ENCODE data around the gene RNF215. TPM values are rescaled to one million over a fixed set of nuclear protein-coding genes. Genes with fewer than 3 reads are reported as not detected.

The RNF215 gene
- total and polyA plus RNA-seq, 8 donors, result 14.6 to 27.5 (median 23.2) TPM

- TF ChIP-seq CTCF (IDR thresholded peaks at IDR 0.05), result no peak
- Histone ChIP-seq H3K4me1 (no peaks in the 10 kb centered on the region), H3K4me3 (no peak overlapping the region), H3K27me3 (peaks cover 0 to 13% of the 10 kb centered on the region in 2 donors), H3K9me3 (peaks cover 0 to 9% of the 10 kb centered on the region in 2 donors), H3K36me3 (peaks cover 0 to 7% of the 10 kb centered on the region in 2 donors), H3K27ac (no peak overlapping the region)
- intact Hi-C loops (cut with DNase I), result no loop called here
- ATAC-seq (no peak), DNase-seq (no peak)
Measured at GRCh38 chr22:30433773-30434172, 46.6 kb upstream of the RNF215 start.

GRCh38 chr22:30433227-30433626 lies 46.0 kb upstream of the RNF215 start:
- no peak overlapping the region for H3K27ac ChIP-seq
- ATAC-seq (no peak), DNase-seq (no peak)
- peaks cover 0 to 9% of the 10 kb centered on the region in 2 donors for H3K9me3 ChIP-seq
- peaks cover 0 to 7% of the 10 kb centered on the region in 2 donors for H3K27me3 ChIP-seq
- H3K4me3 ChIP-seq, result no peak overlapping the region
- H3K36me3 ChIP-seq, result peaks cover 0 to 12% of the 10 kb centered on the region in 2 donors
- intact Hi-C loops (cut with DNase I), result no loop called here
- no peaks in the 10 kb centered on the region for H3K4me1 ChIP-seq
- TF ChIP-seq CTCF (IDR thresholded peaks at IDR 0.05), result no peak

GRCh38 chr22:30432520-30432919 lies 45.3 kb upstream of the RNF215 start:
- peaks cover 0 to 9% of the 10 kb centered on the region in 2 donors for H3K9me3 ChIP-seq
- peaks cover 0 to 12% of the 10 kb centered on the region in 2 donors for H3K36me3 ChIP-seq
- no peak overlapping the region for H3K27ac ChIP-seq
- DNase-seq (no peak), ATAC-seq (no peak)
- H3K4me3 ChIP-seq, result no peak overlapping the region
- no peaks in the 10 kb centered on the region for H3K4me1 ChIP-seq
- no peak for TF ChIP-seq CTCF (IDR thresholded peaks at IDR 0.05)
- intact Hi-C loops (cut with DNase I), result no loop called here
- peaks cover 0 to under 1% of the 10 kb centered on the region in 2 donors for H3K27me3 ChIP-seq

GRCh38 chr22:30432096-30432495 lies 44.9 kb upstream of the RNF215 start:
- no peak for ATAC-seq
- Histone ChIP-seq H3K4me3 (no peak overlapping the region), H3K27ac (no peak overlapping the region), H3K27me3 (no peaks in the 10 kb centered on the region), H3K4me1 (peaks cover 0 to 2% of the 10 kb centered on the region in 2 donors), H3K36me3 (peaks cover 0 to 16% of the 10 kb centered on the region in 2 donors), H3K9me3 (peaks cover 0 to 9% of the 10 kb centered on the region in 2 donors)
- DNase-seq, result no peak
- no peak for TF ChIP-seq CTCF (IDR thresholded peaks at IDR 0.05)
- intact Hi-C loops (cut with DNase I), result no loop called here

- intact Hi-C loops (cut with DNase I), result no loop called here
- Histone ChIP-seq H3K36me3 (peaks cover 0 to 17% of the 10 kb centered on the region in 2 donors), H3K4me3 (no peak overlapping the region), H3K27me3 (no peaks in the 10 kb centered on the region), H3K27ac (no peak overlapping the region), H3K4me1 (peaks cover 9 to 14% of the 10 kb centered on the region in 2 donors), H3K9me3 (peaks cover 0 to 6% of the 10 kb centered on the region in 2 donors)
- DNase-seq (no peak), ATAC-seq (no peak)
- TF ChIP-seq CTCF (IDR thresholded peaks at IDR 0.05), result no peak
Measured at GRCh38 chr22:30430933-30431332, 43.7 kb upstream of the RNF215 start.

Measured in left lung (tissue), 10 donors.